ENCODE data around the gene MYO18A. TPM values are rescaled to one million over a fixed set of nuclear protein-coding genes. Genes with fewer than 3 reads are reported as not detected.
"Not testable (repeated sequence)": the region's sequence is repeated elsewhere in the genome, so short reads cannot be mapped to it uniquely, and the experiment has no call there.

MYO18A gene
- total RNA-seq, 1 donor from 2014 or later, result 45.9 TPM

DNA sequence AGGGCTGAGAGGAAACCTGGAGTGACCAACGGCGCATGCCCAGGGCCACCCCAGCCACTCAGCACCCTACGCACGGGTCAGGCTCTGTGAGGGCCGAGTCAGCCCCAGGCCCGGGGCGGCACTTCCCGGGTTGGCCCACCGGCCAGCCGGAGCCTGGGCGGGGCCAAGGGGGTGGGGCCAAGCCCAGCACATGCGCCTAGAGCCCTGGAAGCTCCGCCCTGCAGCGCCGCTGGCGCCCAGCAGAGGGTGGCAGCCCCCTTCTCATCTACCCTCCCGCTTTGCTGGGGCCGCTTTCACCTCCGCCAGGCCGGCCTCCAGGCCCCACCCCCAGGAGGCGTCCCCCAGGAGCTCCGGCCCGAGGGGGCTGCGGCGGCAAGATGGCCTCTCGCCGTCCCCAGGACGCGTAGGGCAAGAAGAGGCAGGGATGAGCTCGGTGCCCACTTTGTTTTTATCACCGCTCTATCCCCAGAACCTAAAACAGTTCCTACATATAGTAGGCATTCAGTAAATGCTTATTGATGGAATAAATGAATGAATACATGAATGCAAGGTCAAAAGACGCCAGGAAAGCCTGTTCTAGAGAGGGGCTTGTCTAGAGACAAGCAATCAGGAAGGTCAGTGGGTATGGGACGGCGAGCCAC, 31.3 kb downstream of the MYO18A start:
- Mint-ChIP-seq H3K36me3 (ENCODE audit: low read depth, unreplicated experiment) (peaks cover 1% of the 10 kb centered on the region), H3K4me3 (ENCODE audit: unreplicated experiment) (peak overlapping the region; percentile 46), H3K4me1 (ENCODE audit: low read depth, unreplicated experiment) (peaks cover 25% of the 10 kb centered on the region), H3K27me3 (ENCODE audit: low read depth, unreplicated experiment) (no peaks in the 10 kb centered on the region), H3K27ac (ENCODE audit: unreplicated experiment) (peak overlapping the region; percentile 56), H3K9me3 (ENCODE audit: unreplicated experiment) (no peaks in the 10 kb centered on the region)
- Histone ChIP-seq H3K36me3 (ENCODE audit: insufficient read depth, low read length) (no peaks in the 10 kb centered on the region), H3K27ac (ENCODE audit: low read depth, low read length) (peak overlapping the region; percentile 44), H3K4me1 (ENCODE audit: insufficient read depth, low read length) (peaks cover 20% of the 10 kb centered on the region), H3K4me2 (ENCODE audit: low read length) (peak overlapping the region; percentile 91), H3K9me3 (ENCODE audit: insufficient read depth, low read depth, low read length) (no peaks in the 10 kb centered on the region), H3K27me3 (ENCODE audit: insufficient read depth, low read length) (no peaks in the 10 kb centered on the region), H3K79me2 (ENCODE audit: insufficient read depth, low read length) (peaks cover 3% of the 10 kb centered on the region), H2AFZ (ENCODE audit: low read depth, low read length) (peak overlapping the region; percentile 91), H3K9ac (ENCODE audit: low read length) (peak overlapping the region; percentile 76), H4K20me1 (ENCODE audit: insufficient read depth, low read length) (peaks cover 2% of the 10 kb centered on the region), H3K4me3 (ENCODE audit: insufficient read depth, low read depth, low read length) (peak overlapping the region; percentile 61)
- FAIRE-seq, result no peak
- peak; percentile 65 for TF ChIP-seq CTCF (IDR thresholded peaks at IDR 0.05; ENCODE audit: insufficient read depth, low read depth, low read length)
- TF ChIP-seq EZH2 (IDR thresholded peaks at IDR 0.05; ENCODE audit: insufficient read depth, low read length), result no peak
- DNase-seq (ENCODE audit: low read depth), result peak; percentile 77

- Histone ChIP-seq H4K20me1 (ENCODE audit: insufficient read depth, low read length) (peaks cover 2% of the 10 kb centered on the region), H3K4me3 (ENCODE audit: insufficient read depth, low read depth, low read length) (peak overlapping the region; percentile 61), H3K4me1 (ENCODE audit: insufficient read depth, low read length) (peaks cover 20% of the 10 kb centered on the region), H3K79me2 (ENCODE audit: insufficient read depth, low read length) (peaks cover 3% of the 10 kb centered on the region), H3K27ac (ENCODE audit: low read depth, low read length) (peak overlapping the region; percentile 44), H3K4me2 (ENCODE audit: low read length) (peak overlapping the region; percentile 91), H3K9me3 (ENCODE audit: insufficient read depth, low read depth, low read length) (no peaks in the 10 kb centered on the region), H3K9ac (ENCODE audit: low read length) (peak overlapping the region; percentile 76), H2AFZ (ENCODE audit: low read depth, low read length) (peak overlapping the region; percentile 91), H3K27me3 (ENCODE audit: insufficient read depth, low read length) (no peaks in the 10 kb centered on the region), H3K36me3 (ENCODE audit: insufficient read depth, low read length) (no peaks in the 10 kb centered on the region)
- no peaks in the 10 kb centered on the region for H3K27me3 Mint-ChIP-seq (ENCODE audit: low read depth, unreplicated experiment)
- H3K4me3 Mint-ChIP-seq (ENCODE audit: unreplicated experiment), result peak overlapping the region; percentile 73
- H3K4me1 Mint-ChIP-seq (ENCODE audit: low read depth, unreplicated experiment), result peaks cover 29% of the 10 kb centered on the region
- no peak overlapping the region for H3K27ac Mint-ChIP-seq (ENCODE audit: unreplicated experiment)
- no peaks in the 10 kb centered on the region for H3K36me3 Mint-ChIP-seq (ENCODE audit: low read depth, unreplicated experiment)
- FAIRE-seq (no peak), DNase-seq (ENCODE audit: low read depth) (no peak)
- no peaks in the 10 kb centered on the region for H3K9me3 Mint-ChIP-seq (ENCODE audit: unreplicated experiment)
- no peak for TF ChIP-seq EZH2 (IDR thresholded peaks at IDR 0.05; ENCODE audit: insufficient read depth, low read length)
- no peak for TF ChIP-seq CTCF (IDR thresholded peaks at IDR 0.05; ENCODE audit: insufficient read depth, low read depth, low read length)
These were observed 31.9 kb downstream of the MYO18A start for GRCh38 chr17:29148257-29148789.

- Histone ChIP-seq H2AFZ (ENCODE audit: low read depth, low read length) (no peak overlapping the region), H3K9me3 (ENCODE audit: insufficient read depth, low read depth, low read length) (no peaks in the 10 kb centered on the region), H4K20me1 (ENCODE audit: insufficient read depth, low read length) (peaks cover 2% of the 10 kb centered on the region), H3K36me3 (ENCODE audit: insufficient read depth, low read length) (no peaks in the 10 kb centered on the region), H3K4me2 (ENCODE audit: low read length) (no peak overlapping the region), H3K27ac (ENCODE audit: low read depth, low read length) (no peak overlapping the region), H3K4me3 (ENCODE audit: insufficient read depth, low read depth, low read length) (no peak overlapping the region), H3K27me3 (ENCODE audit: insufficient read depth, low read length) (no peaks in the 10 kb centered on the region), H3K4me1 (ENCODE audit: insufficient read depth, low read length) (peaks cover 20% of the 10 kb centered on the region), H3K9ac (ENCODE audit: low read length) (no peak overlapping the region), H3K79me2 (ENCODE audit: insufficient read depth, low read length) (peaks cover 3% of the 10 kb centered on the region)
- Mint-ChIP-seq H3K27ac (ENCODE audit: unreplicated experiment) (no peak overlapping the region), H3K36me3 (ENCODE audit: low read depth, unreplicated experiment) (no peaks in the 10 kb centered on the region), H3K4me1 (ENCODE audit: low read depth, unreplicated experiment) (peaks cover 29% of the 10 kb centered on the region), H3K9me3 (ENCODE audit: unreplicated experiment) (no peaks in the 10 kb centered on the region), H3K27me3 (ENCODE audit: low read depth, unreplicated experiment) (no peaks in the 10 kb centered on the region), H3K4me3 (ENCODE audit: unreplicated experiment) (peak overlapping the region; percentile 1)
- DNase-seq (ENCODE audit: low read depth), result no peak
- no peak for FAIRE-seq
- TF ChIP-seq CTCF (IDR thresholded peaks at IDR 0.05; ENCODE audit: insufficient read depth, low read depth, low read length) (no peak), EZH2 (IDR thresholded peaks at IDR 0.05; ENCODE audit: insufficient read depth, low read length) (no peak)
These were observed 32.5 kb downstream of the MYO18A start for GRCh38 chr17:29147682-29148081.

DNA sequence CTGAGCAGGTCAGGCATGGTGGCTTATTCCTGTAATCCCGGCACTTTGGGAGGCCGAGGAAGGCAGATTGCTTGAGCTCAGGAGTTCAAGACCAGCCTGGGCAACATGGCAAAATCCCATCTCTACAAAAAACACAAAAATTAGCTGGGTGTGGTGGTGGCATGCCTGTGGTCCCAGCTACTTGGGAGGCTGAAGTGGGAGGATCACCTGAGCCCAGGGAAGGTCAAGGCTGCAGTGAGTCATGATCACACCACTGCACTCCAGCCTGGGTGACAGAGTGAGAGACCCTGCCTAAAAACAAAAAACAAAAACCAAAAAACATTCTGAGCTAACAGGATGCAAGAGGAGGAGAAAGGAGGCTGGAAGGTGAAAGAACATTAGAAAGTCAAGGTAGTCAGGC, 33.0 kb downstream of the MYO18A start:
- H3K27me3 ChIP-seq (ENCODE audit: insufficient read depth, low read length); H3K9ac ChIP-seq (ENCODE audit: low read length); H4K20me1 ChIP-seq (ENCODE audit: insufficient read depth, low read length); H2AFZ ChIP-seq (ENCODE audit: low read depth, low read length); H3K9me3 ChIP-seq (ENCODE audit: insufficient read depth, low read depth, low read length); H3K4me3 ChIP-seq (ENCODE audit: insufficient read depth, low read depth, low read length); DNase-seq (ENCODE audit: low read depth); H3K36me3 ChIP-seq (ENCODE audit: insufficient read depth, low read length); H3K4me2 ChIP-seq (ENCODE audit: low read length); H3K27ac Mint-ChIP-seq (ENCODE audit: unreplicated experiment); H3K27ac ChIP-seq (ENCODE audit: low read depth, low read length); H3K9me3 Mint-ChIP-seq (ENCODE audit: unreplicated experiment); H3K79me2 ChIP-seq (ENCODE audit: insufficient read depth, low read length); H3K36me3 Mint-ChIP-seq (ENCODE audit: low read depth, unreplicated experiment); FAIRE-seq; H3K27me3 Mint-ChIP-seq (ENCODE audit: low read depth, unreplicated experiment); H3K4me3 Mint-ChIP-seq (ENCODE audit: unreplicated experiment): not testable (repeated sequence)
- peaks cover 34% of the 10 kb centered on the region for H3K4me1 Mint-ChIP-seq (ENCODE audit: low read depth, unreplicated experiment)
- peaks cover 23% of the 10 kb centered on the region for H3K4me1 ChIP-seq (ENCODE audit: insufficient read depth, low read length)
